Heart right ventricle (tissue), 16 donors: ENCODE measurements around the gene RANBP9. TPM values are rescaled to one million over a fixed set of nuclear protein-coding genes. Genes with fewer than 3 reads are reported as not detected.
A peak's percentile ranks its signal among the peaks of the same experiment; 100 is the strongest.

Source experiments
- ATAC-seq, 8 donors: fragments of 200-7000 bp; cut with Tn5 transposase; one replicate each; pipeline ENCODE4 v1.9.1; 2020; ENCODE audit warnings: mild to moderate bottlenecking in 8 of 8, moderate library complexity in 8 of 8, moderate number of reproducible peaks in 1 of 8
- DNase-seq, 2 donors: peaks; one replicate each; pipeline ENCODE4 v3.0.0-alpha.2; 2020
- H3K27ac ChIP-seq, 10 donors: fragments of 200-600 bp; sonication (generic) in 2 of 10; one replicate each; pipeline versions ENCODE4 v1.5.0 to v1.8.0; 2020 to 2022; ENCODE audit warnings: mild to moderate bottlenecking in 3 of 10
- H3K27me3 ChIP-seq, 7 donors: fragments of 200-600 bp; one replicate each; pipeline ENCODE4 v1.8.0; 2021 to 2022; ENCODE audit warnings: mild to moderate bottlenecking in 2 of 7
- H3K36me3 ChIP-seq, 9 donors: fragments of 200-600 bp; sonication (generic) in 1 of 9; one replicate each; pipeline versions ENCODE4 v1.5.0 to v1.8.0; 2020 to 2022; ENCODE audit warnings: mild to moderate bottlenecking in 2 of 9
- H3K4me1 ChIP-seq, 9 donors: fragments of 200-600 bp; sonication (generic) in 1 of 9; one replicate each; pipeline versions ENCODE4 v1.5.0 to v1.8.0; 2020 to 2022; ENCODE audit warnings: mild to moderate bottlenecking in 4 of 9
- H3K4me3 ChIP-seq, 10 donors: fragments of 200-600 bp; sonication (generic) in 2 of 10; one replicate each; pipeline versions ENCODE4 v1.5.0 to v1.8.0; 2020 to 2022; ENCODE audit warnings: mild to moderate bottlenecking in 7 of 10, moderate library complexity in 2 of 10
- H3K9me3 ChIP-seq, 11 donors: fragments of 200-600 bp in 10 of 11; sonication (generic) in 2 of 11; one replicate each; pipeline versions ENCODE4 v1.5.0 to v1.8.0; 2013 to 2022; ENCODE audit warnings: mild to moderate bottlenecking in 2 of 11, control low read depth in 1 of 11, moderate library complexity in 1 of 11
- CTCF ChIP-seq, 9 donors: fragments of 200-600 bp; sonication (generic) in 2 of 9; IDR thresholded peaks; one replicate each; pipeline versions ENCODE4 v1.5.0 to v1.8.0; 2021 to 2022; ENCODE audit warnings: antibody characterized with exemption in 9 of 9, mild to moderate bottlenecking in 5 of 9, moderate library complexity in 1 of 9
- WGBS, 2 donors: extraction: QIAGEN DNeasy Blood & Tissue Kit; methylation state at CpG; one replicate each; pipeline ENCODE4 v1.1.7; 2013; ENCODE audit warnings: inconsistent platforms in 1 of 2; 5-methylcytosine and 5-hydroxymethylcytosine counted together
- intact Hi-C, 10 donors: fragments of 100-400 bp; cut with DNase I; formaldehyde crosslinking; loops; one replicate each; pipeline versions ENCODE4 v1.11.1 to v1.14.2; 2022
- polyA plus RNA-seq, 2 donors: library from polyadenylated mRNA; stranded (reverse); fragments of 200-250 nt; gene quantifications; one replicate each; pipeline ENCODE4 v1.2.3, GENCODE V29; 2013
- total RNA-seq, 10 donors: library from RNA; stranded (reverse); fragmentation: NEBNext Ultra II Directional in 3 of 10; extraction: Animal tissue kit (Norgen Biotek cat#: 25700) in 3 of 10; gene quantifications; one replicate each; pipeline versions ENCODE4 v1.2.1 to v1.2.4, GENCODE V29; 2021 to 2023
- donor health status: Arrhythmogenic right ventricular cardiomyopathy.
- donor health status: ischemic (EF 13 %, LVEDD 7.1; RV severe dilation, severe dysfunction).
- donor health status: healthy with polysubstance abuse.
- donor health status: DM: no; HTN: yes; CAD: no.
- donor health status: DM: no; HTN: no; CAD: no.
- donor health status: ischemic (EF 25% LVEDD 6.9; RV normal size, moderate dysfunction).
- donor health status: ischemic (EF 25% LVEDD 5.7; RV mildly dilated, moderate dysfunction).
- donor health status: healthy.
- donor health status: DM: yes; HTN: yes; CAD: no.
- donor health status: Ischemic cardiomyopathy.
- donor health status: ischemic (EF 35%, LVEDD 5.7; RV mildly dilated, moderate dysfunction).
- donor health status: nonischemic (EF 11% LVEDD 7.7; RV severe dilation, severe dysfunction).
- donor health status: DM: yes; HTN: yes; CAD: no.
- donor health status: PGD.
- donor health status: ischemic (EF 29% LVEDD 5.4; RV normal size, mild dysfunction).
- donor health status: nonischemic (EF 23%, LVEDD 6.1; RV moderate dilation, normal function).

Gene RANBP9
- total and polyA plus RNA-seq, 12 donors: 10.0 to 41.6 (median 33.8) TPM

- no peak overlapping the region for H3K4me3 ChIP-seq
- no peak for TF ChIP-seq CTCF (IDR thresholded peaks at IDR 0.05)
- no peak for ATAC-seq
- no peak overlapping the region for H3K27ac ChIP-seq
- peaks cover 0 to 11% (median 0%) of the 10 kb centered on the region in 9 donors for H3K4me1 ChIP-seq
- H3K36me3 ChIP-seq: peaks cover 0 to 88% (median 8%) of the 10 kb centered on the region in 9 donors
- 95 to 97% methylated on average over 1 of the region's 1 CpG for WGBS, 2 donors
- H3K27me3 ChIP-seq: no peaks in the 10 kb centered on the region
- DNase-seq: no peak
- H3K9me3 ChIP-seq: no peaks in the 10 kb centered on the region
- intact Hi-C loops: loop anchor here in 1 of 10 donors (5.0 kb wide), 1 partner anchor 57 kb away; no protein-coding TSS in a partner anchor
Observed at GRCh38 chr6:13630499-13630898, 81.1 kb downstream of the RANBP9 start.

GRCh38 chr6:13629459-13630116 lies 82.0 kb downstream of the RANBP9 start:
- TF ChIP-seq CTCF (IDR thresholded peaks at IDR 0.05): no peak
- no peak for DNase-seq
- 63 to 69% methylated on average over 4 of the region's 4 CpGs for WGBS, 2 donors
- Histone ChIP-seq H3K9me3 (no peaks in the 10 kb centered on the region), H3K27me3 (no peaks in the 10 kb centered on the region), H3K4me3 (no peak overlapping the region), H3K27ac (no peak overlapping the region), H3K4me1 (peaks cover 0 to 11% (median 0%) of the 10 kb centered on the region in 9 donors), H3K36me3 (peaks cover 0 to 96% (median 13%) of the 10 kb centered on the region in 9 donors)
- no peak for ATAC-seq
- intact Hi-C loops: loop anchor here in 4 of 10 donors (5.0 to 10.0 kb wide), 4 partner anchors 58 to 83 kb away; partner anchors contain the start of gene RANBP9 (in 1 of the 4)

- DNase-seq (no peak), ATAC-seq (peak in 3 of 8 donors; percentile 33 to 58 (median 48))
- H3K9me3 ChIP-seq: no peaks in the 10 kb centered on the region
- no peak overlapping the region for H3K4me3 ChIP-seq
- peaks cover 0 to 100% (median 49%) of the 10 kb centered on the region in 9 donors for H3K36me3 ChIP-seq
- peak in 8 of 9 donors; percentile 12 to 55 (median 42) for TF ChIP-seq CTCF (IDR thresholded peaks at IDR 0.05)
- 67 to 68% methylated on average over 4 of the region's 4 CpGs for WGBS, 2 donors
- H3K4me1 ChIP-seq: no peaks in the 10 kb centered on the region
- intact Hi-C loops: loop anchor here in 4 of 10 donors (5.0 to 10.0 kb wide), 3 partner anchors 80 to 87 kb away; partner anchors contain the start of gene RANBP9 (in 2 of the 4)
- no peaks in the 10 kb centered on the region for H3K27me3 ChIP-seq
- no peak overlapping the region for H3K27ac ChIP-seq
Observed at GRCh38 chr6:13624871-13625288, 86.8 kb downstream of the RANBP9 start.

- Histone ChIP-seq H3K4me1 (peaks cover 2 to 39% (median 29%) of the 10 kb centered on the region in 9 donors), H3K9me3 (no peaks in the 10 kb centered on the region), H3K27me3 (no peaks in the 10 kb centered on the region), H3K27ac (no peak overlapping the region), H3K4me3 (no peak overlapping the region), H3K36me3 (peaks cover 0 to 63% (median 43%) of the 10 kb centered on the region in 9 donors)
- no peak for TF ChIP-seq CTCF (IDR thresholded peaks at IDR 0.05)
- intact Hi-C loops: loop anchor here in 7 of 10 donors (2.0 to 10.0 kb wide), 6 partner anchors 85 to 282 kb away; partner anchors contain the start of gene RANBP9 (in 4 of the 7)
- ATAC-seq (no peak), DNase-seq (no peak)
- 80 to 84% methylated on average over 2 of the region's 2 CpGs for WGBS, 2 donors
Observed at GRCh38 chr6:13617066-13617465, 94.6 kb downstream of the RANBP9 start.
